A673 (cell line): ENCODE measurements around the gene CD74. TPM values are rescaled to one million over a fixed set of nuclear protein-coding genes. Genes with fewer than 3 reads are reported as not detected.

Experiments used
- BruUV-seq: library from RNA; stranded (reverse); fragments of 400-500 nt; replicated peaks from 2 replicates; lab custom pipeline; 2021; lab: Mats Ljungman, UMichigan
- CTCF ChIA-PET: fragments of 300-600 bp; sonication (Branson Sonifier 250); formaldehyde crosslinking; loops from one replicate; lab custom pipeline; 2022; ENCODE audit warnings: antibody characterized with exemption; lab: Charles Lee
- POLR2A ChIA-PET: fragments of 300-600 bp; sonication (Branson Sonifier 250); formaldehyde crosslinking; loops from one replicate; lab custom pipeline; 2022; ENCODE audit warnings: antibody characterized with exemption; ENCODE audit not compliant: low non-redundant PET; lab: Charles Lee
- DNase-seq: peaks from one replicate; pipeline ENCODE4 v3.0.0-alpha.2; 2015; ENCODE audit warnings: low spot score
- H3K27ac ChIP-seq: fragments of 200-600 bp; sonication (generic); 2 replicates; pipeline ENCODE4 v1.5.1; 2016; ENCODE audit warnings: mixed run types, low read depth, mild to moderate bottlenecking, mixed read lengths, antibody characterized with exemption, low read length; ENCODE audit not compliant: poor library complexity, severe bottlenecking
- H3K27me3 ChIP-seq: fragments of 200-600 bp; sonication (generic); replicated peaks from 2 replicates; pipeline ENCODE4 v1.6.1; 2017; ENCODE audit warnings: mixed run types, low read depth, mild to moderate bottlenecking, mixed read lengths, antibody characterized with exemption, low read length; ENCODE audit not compliant: insufficient read depth, poor library complexity
- H3K36me3 ChIP-seq: fragments of 200-600 bp; sonication (generic); 2 replicates; pipeline ENCODE4 v1.6.1; 2016; ENCODE audit warnings: mixed run types, mild to moderate bottlenecking, mixed read lengths, antibody characterized with exemption, low read length; ENCODE audit not compliant: insufficient read depth, poor library complexity, severe bottlenecking
- H3K4me1 ChIP-seq: fragments of 200-600 bp; sonication (generic); 2 replicates; pipeline ENCODE4 v1.6.1; 2017; ENCODE audit warnings: mixed run types, mild to moderate bottlenecking, mixed read lengths, antibody characterized with exemption, low read length; ENCODE audit not compliant: insufficient read depth, poor library complexity, severe bottlenecking
- H3K4me3 ChIP-seq: fragments of 200-600 bp; sonication (generic); 2 replicates; pipeline ENCODE4 v1.5.1; 2016; ENCODE audit warnings: low read depth, mixed run types, mild to moderate bottlenecking, mixed read lengths, low read length; ENCODE audit not compliant: poor library complexity, severe bottlenecking
- H3K9me3 ChIP-seq: fragments of 200-600 bp; sonication (generic); 2 replicates; pipeline ENCODE4 v1.6.1; 2016; ENCODE audit warnings: mixed run types, low read depth, mild to moderate bottlenecking, mixed read lengths, antibody characterized with exemption, low read length; ENCODE audit not compliant: poor library complexity, severe bottlenecking
- CTCF ChIP-seq: fragments of 300-800, 200-600 bp; sonication (generic); conservative IDR thresholded peaks from 2 replicates; pipeline ENCODE4 v1.5.1; 2017; ENCODE audit warnings: low read depth, mild to moderate bottlenecking, antibody characterized with exemption, low read length, moderate library complexity, mixed read lengths
- EZH2 ChIP-seq: fragments of 200-600 bp; sonication (generic); IDR thresholded peaks from 2 replicates; pipeline ENCODE4 v1.6.1; 2017; ENCODE audit warnings: borderline replicate concordance, low read depth, mild to moderate bottlenecking, mixed read lengths, antibody characterized with exemption, low read length; ENCODE audit not compliant: poor library complexity, severe bottlenecking
- intact Hi-C: fragments of 100-400 bp; cut with micrococcal nuclease; formaldehyde crosslinking; loops from one replicate; pipeline ENCODE4 v1.10.0; 2022; ENCODE audit not compliant: unreplicated experiment
- total RNA-seq: library from RNA; stranded (reverse); gene quantifications from 2 replicates; pipeline ENCODE4 v1.2.3, GENCODE V29; 2021

CD74 gene
- total RNA-seq, 1 experiment from 2014 or later = not detected

- H3K36me3 ChIP-seq = peaks cover under 1% of the 10 kb centered on the region
- ChIA-PET POLR2A (no interaction called here), CTCF (no interaction called here)
- H3K27ac ChIP-seq = no peak overlapping the region
- no TSS peak for BruUV-seq
- no peak overlapping the region for H3K4me3 ChIP-seq
- H3K9me3 ChIP-seq = no peaks in the 10 kb centered on the region
- H3K4me1 ChIP-seq = peaks cover 8% of the 10 kb centered on the region
- no peaks in the 10 kb centered on the region for H3K27me3 ChIP-seq
- intact Hi-C loops = loop anchor here (5.0 kb wide), 1 partner anchor 213 kb away; no protein-coding TSS in a partner anchor
- TF ChIP-seq EZH2 = no peak
- no peak for DNase-seq
Measured at GRCh38 chr5:150355791-150356190, 56.9 kb downstream of the CD74 start.

GRCh38 chr5:150353032-150353675 lies 59.6 kb downstream of the CD74 start:
- intact Hi-C loops = no loop called here

GRCh38 chr5:150352244-150353031 lies 60.3 kb downstream of the CD74 start:
- BruUV-seq = no TSS peak
- no peak overlapping the region for H3K27ac ChIP-seq
- intact Hi-C loops = no loop called here
- DNase-seq = no peak
- H3K27me3 ChIP-seq = no peaks in the 10 kb centered on the region
- no peaks in the 10 kb centered on the region for H3K36me3 ChIP-seq
- H3K9me3 ChIP-seq = no peaks in the 10 kb centered on the region
- POLR2A ChIA-PET = interaction anchor here (0.6 kb wide), 1 partner anchor 360 kb away, joined by 3 read pairs; no protein-coding TSS in a partner anchor
- peaks cover 8% of the 10 kb centered on the region for H3K4me1 ChIP-seq
- no peak overlapping the region for H3K4me3 ChIP-seq
- TF ChIP-seq EZH2 = no peak
- no peak for TF ChIP-seq CTCF
- CTCF ChIA-PET = no interaction called here

More at GRCh38 chr5:150353032-150353675, 59.6 kb downstream of the CD74 start:
- Histone ChIP-seq H3K27me3 (no peaks in the 10 kb centered on the region), H3K9me3 (no peaks in the 10 kb centered on the region), H3K4me3 (no peak overlapping the region), H3K4me1 (peaks cover 8% of the 10 kb centered on the region), H3K27ac (no peak overlapping the region), H3K36me3 (no peaks in the 10 kb centered on the region)
- no peak for DNase-seq
- BruUV-seq = no TSS peak
- ChIA-PET POLR2A (no interaction called here), CTCF (no interaction called here)
- TF ChIP-seq CTCF = no peak

Other genes starting within 250 kb of the CD74 start
- gene CDX1, start 246.1 kb downstream of the CD74 start, total RNA-seq = not detected in 2 replicates
- gene SLC6A7, start 222.8 kb downstream of the CD74 start, total RNA-seq = not detected in 2 replicates
- not detected in 2 replicates for gene CAMK2A, start 123.1 kb downstream of the CD74 start, total RNA-seq
- 0.15 and 0.30 TPM in 2 replicates for gene ARSI, start 110.0 kb downstream of the CD74 start, total RNA-seq
- 109 TPM in 2 replicates for gene TCOF1, start 55.2 kb downstream of the CD74 start, total RNA-seq
- 1,789 and 1,909 TPM in 2 replicates for gene RPS14, start 36.8 kb upstream of the CD74 start, total RNA-seq
- 44.0 and 46.7 TPM in 2 replicates for gene NDST1, start 95.2 kb upstream of the CD74 start, total RNA-seq
- gene SYNPO, start 227.8 kb upstream of the CD74 start, total RNA-seq = 7.6 and 10.0 TPM in 2 replicates
- gene MYOZ3, start 248.3 kb upstream of the CD74 start, total RNA-seq = 2.4 and 2.7 TPM in 2 replicates